UCSD-AML1 (cell line): ENCODE data around the gene CASTOR1.

Experiments
- DNase-seq: peaks from one replicate; lab custom pipeline; 2025; ENCODE audit not compliant: unreplicated experiment; lab: John Stamatoyannopoulos, UW

The CASTOR1 gene

GRCh38 chr22:30320021-30320556 lies 30.8 kb upstream of the CASTOR1 start:
- DNase-seq, result no peak

- no peak for DNase-seq
Observed at GRCh38 chr22:30318799-30319419, 29.6 kb upstream of the CASTOR1 start.

- no peak for DNase-seq
Observed at GRCh38 chr22:30317778-30318177, 28.5 kb upstream of the CASTOR1 start.

- no peak for DNase-seq
Observed at GRCh38 chr22:30315962-30316576, 26.8 kb upstream of the CASTOR1 start.

- peak; percentile 48 for DNase-seq
Observed at GRCh38 chr22:30314915-30315314, 25.6 kb upstream of the CASTOR1 start.

- no peak for DNase-seq
Observed at GRCh38 chr22:30313527-30314363, 24.4 kb upstream of the CASTOR1 start.

- DNase-seq, result no peak
Observed at GRCh38 chr22:30312053-30312452, 22.7 kb upstream of the CASTOR1 start.

- DNase-seq, result no peak
Observed at GRCh38 chr22:30310881-30311771, 21.8 kb upstream of the CASTOR1 start.

- no peak for DNase-seq
Observed at GRCh38 chr22:30309951-30310741, 20.8 kb upstream of the CASTOR1 start.

- DNase-seq, result no peak
Observed at GRCh38 chr22:30308518-30309230, 19.4 kb upstream of the CASTOR1 start.

GRCh38 chr22:30308093-30308492 lies 18.8 kb upstream of the CASTOR1 start:
- DNase-seq, result no peak

- no peak for DNase-seq
Observed at GRCh38 chr22:30307041-30307574, 17.8 kb upstream of the CASTOR1 start.

GRCh38 chr22:30306627-30307011 lies 17.3 kb upstream of the CASTOR1 start:
- no peak for DNase-seq

GRCh38 chr22:30305906-30306626 lies 16.8 kb upstream of the CASTOR1 start:
- no peak for DNase-seq

- DNase-seq, result peak; percentile 75
Observed at GRCh38 chr22:30305519-30305905, 16.2 kb upstream of the CASTOR1 start.

- no peak for DNase-seq
Observed at GRCh38 chr22:30304495-30305244, 15.4 kb upstream of the CASTOR1 start.

GRCh38 chr22:30302810-30303138 lies 13.5 kb upstream of the CASTOR1 start:
- no peak for DNase-seq
